PC-9 (cell line): ENCODE results near the gene USP49.

ENCODE experiments used
- EZH2 ChIP-seq: fragments of 200-600 bp; sonication (generic); IDR thresholded peaks from 2 replicates; pipeline ENCODE4 v1.8.0; 2017; ENCODE audit warnings: antibody characterized with exemption, low read depth
- TF ChIP-seq, protein P1 (sequence below): fragments of 200-600 bp; sonication (generic); conservative IDR thresholded peaks from 2 replicates; pipeline ENCODE4 v1.6.1; 2017; ENCODE audit warnings: mixed run types, antibody characterized with exemption, mild to moderate bottlenecking, moderate library complexity

DNA sequence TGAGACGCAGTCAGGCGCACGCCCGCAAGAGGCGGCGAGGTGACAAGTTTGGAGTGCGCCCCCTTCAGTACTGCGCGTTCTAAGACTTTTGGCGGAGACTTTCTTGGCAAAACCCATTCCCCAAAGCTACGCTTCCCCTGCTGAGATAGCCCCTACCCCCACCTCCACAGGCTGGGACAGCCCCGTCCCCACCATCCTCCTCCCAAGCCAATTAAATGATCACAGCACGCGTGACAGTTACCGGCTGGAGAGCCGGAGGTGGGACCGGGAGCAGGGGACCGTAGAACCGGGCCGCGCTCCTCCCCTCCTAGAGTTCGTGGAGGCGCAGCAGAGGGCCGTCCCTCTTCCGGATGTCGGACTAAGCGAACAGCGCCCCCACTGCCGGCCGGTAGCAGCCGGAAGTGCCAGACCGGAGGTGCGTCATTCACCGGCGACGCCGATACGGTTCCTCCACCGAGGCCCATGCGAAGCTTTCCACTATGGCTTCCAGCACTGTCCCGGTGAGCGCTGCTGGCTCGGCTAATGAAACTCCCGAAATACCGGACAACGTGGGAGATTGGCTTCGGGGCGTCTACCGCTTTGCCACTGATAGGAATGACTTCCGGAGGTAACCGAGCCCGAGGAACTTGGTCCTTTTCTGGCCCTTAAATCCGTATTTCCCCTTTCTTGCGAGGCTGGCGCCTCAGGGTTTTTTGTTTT, 107.8 kb downstream of the USP49 start, which contains the start of gene TOMM6:
- TF ChIP-seq, protein P1, sequence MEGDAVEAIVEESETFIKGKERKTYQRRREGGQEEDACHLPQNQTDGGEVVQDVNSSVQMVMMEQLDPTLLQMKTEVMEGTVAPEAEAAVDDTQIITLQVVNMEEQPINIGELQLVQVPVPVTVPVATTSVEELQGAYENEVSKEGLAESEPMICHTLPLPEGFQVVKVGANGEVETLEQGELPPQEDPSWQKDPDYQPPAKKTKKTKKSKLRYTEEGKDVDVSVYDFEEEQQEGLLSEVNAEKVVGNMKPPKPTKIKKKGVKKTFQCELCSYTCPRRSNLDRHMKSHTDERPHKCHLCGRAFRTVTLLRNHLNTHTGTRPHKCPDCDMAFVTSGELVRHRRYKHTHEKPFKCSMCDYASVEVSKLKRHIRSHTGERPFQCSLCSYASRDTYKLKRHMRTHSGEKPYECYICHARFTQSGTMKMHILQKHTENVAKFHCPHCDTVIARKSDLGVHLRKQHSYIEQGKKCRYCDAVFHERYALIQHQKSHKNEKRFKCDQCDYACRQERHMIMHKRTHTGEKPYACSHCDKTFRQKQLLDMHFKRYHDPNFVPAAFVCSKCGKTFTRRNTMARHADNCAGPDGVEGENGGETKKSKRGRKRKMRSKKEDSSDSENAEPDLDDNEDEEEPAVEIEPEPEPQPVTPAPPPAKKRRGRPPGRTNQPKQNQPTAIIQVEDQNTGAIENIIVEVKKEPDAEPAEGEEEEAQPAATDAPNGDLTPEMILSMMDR = peak; percentile 88
- no peak for TF ChIP-seq EZH2
